Measurements from ENCODE around the gene GPR153. TPM values are rescaled to one million over a fixed set of nuclear protein-coding genes. Genes with fewer than 3 reads are reported as not detected.

GPR153 gene
- total and polyA plus RNA-seq, 4 donors: 0.37 to 5.9 (median 2.7) TPM

DNA sequence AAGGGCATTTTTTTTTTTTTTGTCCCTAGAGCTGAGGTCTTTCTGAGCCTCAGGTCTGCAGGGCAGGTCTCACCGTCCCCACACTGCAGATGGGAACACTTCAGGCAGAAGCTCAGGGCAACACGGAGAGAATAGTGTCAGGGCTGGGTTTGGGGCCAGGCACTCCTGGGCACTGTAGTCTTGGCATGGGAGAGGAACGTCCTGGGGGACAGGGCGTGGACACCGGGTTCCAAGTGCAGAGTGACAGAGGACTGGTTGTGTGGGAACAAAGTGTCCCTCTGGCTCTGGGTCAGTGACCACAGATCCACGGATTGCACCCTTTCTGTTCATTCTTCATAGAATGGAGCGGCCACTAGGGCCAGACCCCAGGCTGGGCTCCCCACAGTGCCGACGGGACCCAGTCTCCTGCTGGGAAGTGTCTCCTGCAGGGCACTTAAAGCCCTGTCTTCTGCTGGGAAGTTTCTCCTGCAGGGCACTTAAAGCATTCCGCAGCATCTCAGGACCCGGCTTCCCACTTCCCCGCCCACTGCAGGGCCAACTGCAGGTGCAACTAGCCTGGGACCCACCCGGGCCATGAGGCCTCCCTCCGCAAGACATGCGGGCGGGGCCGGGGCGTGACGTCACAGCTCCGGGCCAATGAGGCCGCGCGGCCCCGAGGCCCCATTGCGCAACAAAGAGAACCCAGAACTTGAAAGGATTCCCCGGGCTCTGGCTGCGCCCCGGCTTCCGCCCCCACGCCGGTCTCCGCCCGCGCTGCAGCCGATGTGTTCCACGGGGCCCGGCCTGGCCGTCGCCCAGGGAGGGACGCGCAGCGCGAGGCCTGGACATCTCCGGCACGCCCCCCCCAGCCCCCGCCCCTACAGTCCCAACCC lies 1.2 kb downstream of the GPR153 start:
- H3K27me3 ChIP-seq (ENCODE audit: control insufficient read depth in 4 of 4, insufficient read depth in 4 of 4, low read length in 3 of 4): no peaks in the 10 kb centered on the region
- WGBS: 4% methylated on average over 46 of the region's 46 CpGs

DNA sequence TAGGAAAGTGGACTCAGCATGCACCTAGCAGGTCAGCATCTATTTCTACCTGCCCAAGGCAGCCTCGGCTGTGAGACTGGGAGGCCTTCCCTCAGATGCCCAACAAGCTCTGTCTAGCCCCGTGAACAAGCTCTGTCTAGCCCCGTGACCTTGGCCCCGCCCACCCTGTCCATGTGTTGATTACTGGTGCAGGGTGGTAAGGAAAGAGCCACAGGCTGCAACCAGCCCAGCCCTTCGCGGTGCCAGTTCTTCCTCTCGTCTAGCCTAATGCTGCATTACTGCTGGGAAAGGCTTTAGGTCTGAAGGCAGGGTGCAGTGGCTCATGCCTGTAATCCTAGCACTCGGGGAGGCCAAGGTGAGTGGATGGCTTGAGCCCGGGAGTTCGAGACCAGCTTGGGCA lies 2.2 kb downstream of the GPR153 start:
- H3K9ac ChIP-seq (ENCODE audit: low read depth in 1 of 2, low read length in 2 of 2): no peak overlapping the region
- H3K27ac ChIP-seq (ENCODE audit: low read depth in 1 of 2, low read length in 2 of 2): no peak overlapping the region
- H3K9me3 ChIP-seq (ENCODE audit: control insufficient read depth in 4 of 4, low read length in 3 of 4): no peaks in the 10 kb centered on the region
- no peaks in the 10 kb centered on the region for H3K27me3 ChIP-seq (ENCODE audit: control insufficient read depth in 4 of 4, insufficient read depth in 4 of 4, low read length in 3 of 4)
- TF ChIP-seq FOXA2 (IDR thresholded peaks at IDR 0.05): no peak
- TF ChIP-seq, protein P1, sequence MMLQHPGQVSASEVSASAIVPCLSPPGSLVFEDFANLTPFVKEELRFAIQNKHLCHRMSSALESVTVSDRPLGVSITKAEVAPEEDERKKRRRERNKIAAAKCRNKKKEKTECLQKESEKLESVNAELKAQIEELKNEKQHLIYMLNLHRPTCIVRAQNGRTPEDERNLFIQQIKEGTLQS (IDR thresholded peaks at IDR 0.05): no peak
- no peak for TF ChIP-seq RAD21 (IDR thresholded peaks at IDR 0.05)
- TF ChIP-seq JUND (IDR thresholded peaks at IDR 0.05): no peak
- TF ChIP-seq, protein P2, sequence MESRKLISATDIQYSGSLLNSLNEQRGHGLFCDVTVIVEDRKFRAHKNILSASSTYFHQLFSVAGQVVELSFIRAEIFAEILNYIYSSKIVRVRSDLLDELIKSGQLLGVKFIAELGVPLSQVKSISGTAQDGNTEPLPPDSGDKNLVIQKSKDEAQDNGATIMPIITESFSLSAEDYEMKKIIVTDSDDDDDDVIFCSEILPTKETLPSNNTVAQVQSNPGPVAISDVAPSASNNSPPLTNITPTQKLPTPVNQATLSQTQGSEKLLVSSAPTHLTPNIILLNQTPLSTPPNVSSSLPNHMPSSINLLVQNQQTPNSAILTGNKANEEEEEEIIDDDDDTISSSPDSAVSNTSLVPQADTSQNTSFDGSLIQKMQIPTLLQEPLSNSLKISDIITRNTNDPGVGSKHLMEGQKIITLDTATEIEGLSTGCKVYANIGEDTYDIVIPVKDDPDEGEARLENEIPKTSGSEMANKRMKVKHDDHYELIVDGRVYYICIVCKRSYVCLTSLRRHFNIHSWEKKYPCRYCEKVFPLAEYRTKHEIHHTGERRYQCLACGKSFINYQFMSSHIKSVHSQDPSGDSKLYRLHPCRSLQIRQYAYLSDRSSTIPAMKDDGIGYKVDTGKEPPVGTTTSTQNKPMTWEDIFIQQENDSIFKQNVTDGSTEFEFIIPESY (IDR thresholded peaks at IDR 0.05): no peak
- no peak for TF ChIP-seq HNF4G (IDR thresholded peaks at IDR 0.05)
- TF ChIP-seq, protein P3, sequence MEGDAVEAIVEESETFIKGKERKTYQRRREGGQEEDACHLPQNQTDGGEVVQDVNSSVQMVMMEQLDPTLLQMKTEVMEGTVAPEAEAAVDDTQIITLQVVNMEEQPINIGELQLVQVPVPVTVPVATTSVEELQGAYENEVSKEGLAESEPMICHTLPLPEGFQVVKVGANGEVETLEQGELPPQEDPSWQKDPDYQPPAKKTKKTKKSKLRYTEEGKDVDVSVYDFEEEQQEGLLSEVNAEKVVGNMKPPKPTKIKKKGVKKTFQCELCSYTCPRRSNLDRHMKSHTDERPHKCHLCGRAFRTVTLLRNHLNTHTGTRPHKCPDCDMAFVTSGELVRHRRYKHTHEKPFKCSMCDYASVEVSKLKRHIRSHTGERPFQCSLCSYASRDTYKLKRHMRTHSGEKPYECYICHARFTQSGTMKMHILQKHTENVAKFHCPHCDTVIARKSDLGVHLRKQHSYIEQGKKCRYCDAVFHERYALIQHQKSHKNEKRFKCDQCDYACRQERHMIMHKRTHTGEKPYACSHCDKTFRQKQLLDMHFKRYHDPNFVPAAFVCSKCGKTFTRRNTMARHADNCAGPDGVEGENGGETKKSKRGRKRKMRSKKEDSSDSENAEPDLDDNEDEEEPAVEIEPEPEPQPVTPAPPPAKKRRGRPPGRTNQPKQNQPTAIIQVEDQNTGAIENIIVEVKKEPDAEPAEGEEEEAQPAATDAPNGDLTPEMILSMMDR (IDR thresholded peaks at IDR 0.05; ENCODE audit: low read depth, low read length, missing input control): no peak
- TF ChIP-seq FOXA1 (IDR thresholded peaks at IDR 0.05): no peak
- TF ChIP-seq, protein P4, sequence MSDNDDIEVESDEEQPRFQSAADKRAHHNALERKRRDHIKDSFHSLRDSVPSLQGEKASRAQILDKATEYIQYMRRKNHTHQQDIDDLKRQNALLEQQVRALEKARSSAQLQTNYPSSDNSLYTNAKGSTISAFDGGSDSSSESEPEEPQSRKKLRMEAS (IDR thresholded peaks at IDR 0.05): no peak
- TF ChIP-seq TAF1 (conservative IDR thresholded peaks at IDR 0.05): no peak
- no peak for TF ChIP-seq GABPA (IDR thresholded peaks at IDR 0.05 in 1 of 2, conservative IDR thresholded peaks at IDR 0.05 in 1 of 2)
- no peak for TF ChIP-seq EGR1 (IDR thresholded peaks at IDR 0.05; ENCODE audit: low read depth in 2 of 2)
- TF ChIP-seq, protein P5, sequence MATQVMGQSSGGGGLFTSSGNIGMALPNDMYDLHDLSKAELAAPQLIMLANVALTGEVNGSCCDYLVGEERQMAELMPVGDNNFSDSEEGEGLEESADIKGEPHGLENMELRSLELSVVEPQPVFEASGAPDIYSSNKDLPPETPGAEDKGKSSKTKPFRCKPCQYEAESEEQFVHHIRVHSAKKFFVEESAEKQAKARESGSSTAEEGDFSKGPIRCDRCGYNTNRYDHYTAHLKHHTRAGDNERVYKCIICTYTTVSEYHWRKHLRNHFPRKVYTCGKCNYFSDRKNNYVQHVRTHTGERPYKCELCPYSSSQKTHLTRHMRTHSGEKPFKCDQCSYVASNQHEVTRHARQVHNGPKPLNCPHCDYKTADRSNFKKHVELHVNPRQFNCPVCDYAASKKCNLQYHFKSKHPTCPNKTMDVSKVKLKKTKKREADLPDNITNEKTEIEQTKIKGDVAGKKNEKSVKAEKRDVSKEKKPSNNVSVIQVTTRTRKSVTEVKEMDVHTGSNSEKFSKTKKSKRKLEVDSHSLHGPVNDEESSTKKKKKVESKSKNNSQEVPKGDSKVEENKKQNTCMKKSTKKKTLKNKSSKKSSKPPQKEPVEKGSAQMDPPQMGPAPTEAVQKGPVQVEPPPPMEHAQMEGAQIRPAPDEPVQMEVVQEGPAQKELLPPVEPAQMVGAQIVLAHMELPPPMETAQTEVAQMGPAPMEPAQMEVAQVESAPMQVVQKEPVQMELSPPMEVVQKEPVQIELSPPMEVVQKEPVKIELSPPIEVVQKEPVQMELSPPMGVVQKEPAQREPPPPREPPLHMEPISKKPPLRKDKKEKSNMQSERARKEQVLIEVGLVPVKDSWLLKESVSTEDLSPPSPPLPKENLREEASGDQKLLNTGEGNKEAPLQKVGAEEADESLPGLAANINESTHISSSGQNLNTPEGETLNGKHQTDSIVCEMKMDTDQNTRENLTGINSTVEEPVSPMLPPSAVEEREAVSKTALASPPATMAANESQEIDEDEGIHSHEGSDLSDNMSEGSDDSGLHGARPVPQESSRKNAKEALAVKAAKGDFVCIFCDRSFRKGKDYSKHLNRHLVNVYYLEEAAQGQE (IDR thresholded peaks at IDR 0.05): no peak
- no peak for TF ChIP-seq YY1 (IDR thresholded peaks at IDR 0.05)
- peaks cover 11 to 27% (median 20%) of the 10 kb centered on the region in 4 donors for H3K4me1 ChIP-seq (ENCODE audit: control insufficient read depth in 4 of 4, insufficient read depth in 4 of 4, low read length in 3 of 4)
- 70% methylated on average over 10 of the region's 10 CpGs for WGBS
- no peaks in the 10 kb centered on the region for H3K36me3 ChIP-seq (ENCODE audit: control insufficient read depth in 4 of 4, insufficient read depth in 3 of 4, low read depth in 1 of 4, low read length in 3 of 4)
- DNase-seq (ENCODE audit: low spot score): no peak
- no peak overlapping the region for H3K4me3 ChIP-seq (ENCODE audit: low read depth in 1 of 3, low read length in 3 of 3)

More for the DNA sequence above, 1.2 kb downstream of the GPR153 start:
- no peaks in the 10 kb centered on the region for H3K9me3 ChIP-seq (ENCODE audit: control insufficient read depth in 4 of 4, low read length in 3 of 4)
- peak overlapping the region in 1 of 2 donors; percentile 14 for H3K27ac ChIP-seq (ENCODE audit: low read depth in 1 of 2, low read length in 2 of 2)
- peak; percentile 57 for DNase-seq (ENCODE audit: low spot score)
- H3K9ac ChIP-seq (ENCODE audit: low read depth in 1 of 2, low read length in 2 of 2): no peak overlapping the region
- peak overlapping the region in 2 of 3 donors; percentile 42 to 67 for H3K4me3 ChIP-seq (ENCODE audit: low read depth in 1 of 3, low read length in 3 of 3)
- no peaks in the 10 kb centered on the region for H3K36me3 ChIP-seq (ENCODE audit: control insufficient read depth in 4 of 4, insufficient read depth in 3 of 4, low read depth in 1 of 4, low read length in 3 of 4)
- TF ChIP-seq RAD21 (IDR thresholded peaks at IDR 0.05) (no peak), SP1 (IDR thresholded peaks at IDR 0.05) (peak; percentile 97), NR2F2 (IDR thresholded peaks at IDR 0.05) (no peak), HNF4G (IDR thresholded peaks at IDR 0.05) (peak; percentile 65), HNF4A (conservative IDR thresholded peaks at IDR 0.05) (peak; percentile 85 to 97), RXRA (IDR thresholded peaks at IDR 0.05) (peak; percentile 83 to 98), FOXA1 (IDR thresholded peaks at IDR 0.05) (no peak)
- TF ChIP-seq, protein P3 (IDR thresholded peaks at IDR 0.05; ENCODE audit: low read depth, low read length, missing input control): no peak
- H3K4me1 ChIP-seq (ENCODE audit: control insufficient read depth in 4 of 4, insufficient read depth in 4 of 4, low read length in 3 of 4): peaks cover 11 to 27% (median 20%) of the 10 kb centered on the region in 4 donors

All from liver (tissue), 9 donors.